ENCODE measurements around the gene STXBP5L.
"Not testable (repeated sequence)": the region's sequence is repeated elsewhere in the genome, so short reads cannot be mapped to it uniquely, and the experiment has no call there.

The STXBP5L gene

DNA sequence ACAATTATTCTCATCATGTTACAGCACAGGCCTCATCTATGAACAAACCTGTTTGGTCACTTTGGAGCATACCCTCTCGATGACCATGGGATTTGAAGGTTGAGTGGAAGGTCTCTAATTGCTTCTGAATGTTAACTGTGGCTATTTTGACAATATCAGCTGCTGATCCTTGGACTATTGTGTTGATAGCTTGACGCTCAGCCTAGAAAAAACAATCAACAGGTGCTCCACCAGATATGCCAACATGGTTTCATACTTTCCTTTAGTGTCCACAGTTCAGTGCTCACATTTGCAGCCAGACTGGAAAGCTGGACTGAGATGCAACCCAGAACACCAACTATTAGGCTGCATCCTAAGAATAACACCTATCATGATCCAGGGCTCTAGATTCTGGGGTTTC lies 528.1 kb downstream of the STXBP5L start:
- DNase-seq = no peak

DNA sequence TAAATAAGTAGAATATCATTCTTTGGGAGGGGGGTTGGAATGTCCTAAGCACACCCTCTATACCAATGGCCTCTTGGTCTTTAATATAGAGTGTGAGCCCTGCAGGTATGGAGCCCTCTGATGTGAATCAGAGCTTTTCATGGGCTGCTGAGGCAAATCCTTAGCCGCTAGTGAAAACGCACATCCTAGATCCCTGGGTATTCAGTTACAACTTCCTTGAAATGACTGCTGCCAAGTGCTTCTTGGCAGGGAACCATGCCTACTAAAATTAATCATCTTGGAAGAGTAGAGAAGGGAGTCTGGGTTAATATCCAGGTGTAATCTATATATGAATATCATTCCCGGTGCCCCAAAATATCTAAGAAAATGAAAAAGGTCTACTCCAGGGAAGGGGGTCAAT lies 528.6 kb downstream of the STXBP5L start:
- no peak for DNase-seq

DNA sequence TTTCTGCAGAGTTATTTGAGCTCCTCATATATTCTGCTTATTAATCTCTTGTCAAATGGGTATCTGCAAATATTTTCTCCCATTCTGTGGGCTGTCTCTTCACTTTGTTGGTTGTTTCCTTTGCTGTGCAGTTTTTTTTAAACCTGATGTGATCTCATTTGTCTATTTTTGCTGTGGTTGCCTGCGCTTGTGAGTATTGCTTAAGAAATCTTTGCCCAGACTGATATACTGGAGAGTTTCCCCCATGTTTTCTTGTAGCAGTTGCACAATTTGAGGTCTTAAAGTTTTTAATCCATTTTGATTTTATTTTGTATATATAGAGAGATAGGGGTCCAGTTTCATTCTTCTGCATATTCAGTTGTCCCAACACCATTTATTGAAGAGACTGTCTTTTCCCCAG lies 535.5 kb downstream of the STXBP5L start:
- DNase-seq = no peak

DNA sequence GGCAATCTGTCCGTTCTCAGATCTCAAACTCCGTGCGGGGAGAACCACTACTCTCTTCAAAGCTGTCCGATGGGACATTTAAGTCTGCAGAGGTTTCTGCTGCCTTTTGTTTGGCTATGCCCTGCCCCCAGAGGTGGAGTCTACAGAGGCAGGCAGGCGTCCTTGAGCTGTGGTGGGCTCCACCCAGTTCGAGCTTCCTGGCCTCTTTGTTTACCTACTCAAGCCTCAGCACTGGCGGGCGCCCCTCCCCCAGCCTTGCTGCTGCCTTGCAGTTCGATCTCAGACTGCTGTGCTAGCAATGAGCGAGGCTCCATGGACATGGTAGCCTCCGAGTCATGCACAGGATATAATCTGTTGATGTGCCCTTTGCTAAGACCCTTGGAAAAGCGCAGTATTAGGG lies 543.7 kb downstream of the STXBP5L start:
- DNase-seq = not testable (repeated sequence)

GRCh38 chr3:121462565-121462964 lies 554.6 kb downstream of the STXBP5L start:
- no peak for DNase-seq

DNA sequence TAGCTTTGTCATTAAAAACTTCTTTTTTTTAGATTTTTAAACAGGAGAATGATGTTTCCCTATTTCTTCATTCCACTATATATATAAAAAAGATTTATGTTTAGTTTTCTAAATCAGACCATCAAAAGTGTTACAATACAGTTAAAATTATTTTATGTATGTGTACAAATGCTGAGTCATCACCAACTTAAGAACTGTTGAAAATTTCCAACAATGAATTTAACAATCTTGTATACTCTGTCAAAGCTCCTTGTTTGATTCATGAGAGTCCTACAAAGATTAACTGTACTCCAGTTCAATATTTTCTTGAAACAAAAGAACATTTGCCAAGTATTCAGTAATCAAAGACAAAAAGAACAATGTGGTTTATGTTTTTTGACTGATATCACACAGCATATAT lies 555.7 kb downstream of the STXBP5L start:
- DNase-seq = no peak

GRCh38 chr3:121467085-121467484 lies 559.1 kb downstream of the STXBP5L start:
- no peak for DNase-seq

- DNase-seq = no peak
Measured at GRCh38 chr3:121473001-121473400, 565.0 kb downstream of the STXBP5L start.

Measured in RPMI8226 (cell line).